ENCODE measurements around the gene ZRSR2. TPM values are rescaled to one million over a fixed set of nuclear protein-coding genes. Genes with fewer than 3 reads are reported as not detected.

ZRSR2 gene
- total RNA-seq, 1 donor from 2014 or later: 17.7 TPM

Other genes starting within 250 kb of the ZRSR2 start
- not detected for gene ACE2, start 189.5 kb upstream of the ZRSR2 start, total RNA-seq
- gene CLTRN, start 125.7 kb upstream of the ZRSR2 start, total RNA-seq: 0.45 TPM
- gene CA5B, start 52.2 kb upstream of the ZRSR2 start, total RNA-seq: 35.9 TPM
- 71.9 TPM for gene AP1S2, start 64.3 kb downstream of the ZRSR2 start, total RNA-seq